HG02852 (cell line): ENCODE measurements around the gene NRN1L.
A peak's percentile ranks its signal among the peaks of the same experiment; 100 is the strongest.
"Not testable (repeated sequence)": the region's sequence is repeated elsewhere in the genome, so short reads cannot be mapped to it uniquely, and the experiment has no call there.

Source experiments
- ATAC-seq: cut with Tn5 transposase; IDR thresholded peaks from one replicate; pipeline ENCODE4 v1.9.1; 2021; ENCODE audit warnings: mild to moderate bottlenecking, moderate library complexity; ENCODE audit not compliant: unreplicated experiment

The NRN1L gene

DNA sequence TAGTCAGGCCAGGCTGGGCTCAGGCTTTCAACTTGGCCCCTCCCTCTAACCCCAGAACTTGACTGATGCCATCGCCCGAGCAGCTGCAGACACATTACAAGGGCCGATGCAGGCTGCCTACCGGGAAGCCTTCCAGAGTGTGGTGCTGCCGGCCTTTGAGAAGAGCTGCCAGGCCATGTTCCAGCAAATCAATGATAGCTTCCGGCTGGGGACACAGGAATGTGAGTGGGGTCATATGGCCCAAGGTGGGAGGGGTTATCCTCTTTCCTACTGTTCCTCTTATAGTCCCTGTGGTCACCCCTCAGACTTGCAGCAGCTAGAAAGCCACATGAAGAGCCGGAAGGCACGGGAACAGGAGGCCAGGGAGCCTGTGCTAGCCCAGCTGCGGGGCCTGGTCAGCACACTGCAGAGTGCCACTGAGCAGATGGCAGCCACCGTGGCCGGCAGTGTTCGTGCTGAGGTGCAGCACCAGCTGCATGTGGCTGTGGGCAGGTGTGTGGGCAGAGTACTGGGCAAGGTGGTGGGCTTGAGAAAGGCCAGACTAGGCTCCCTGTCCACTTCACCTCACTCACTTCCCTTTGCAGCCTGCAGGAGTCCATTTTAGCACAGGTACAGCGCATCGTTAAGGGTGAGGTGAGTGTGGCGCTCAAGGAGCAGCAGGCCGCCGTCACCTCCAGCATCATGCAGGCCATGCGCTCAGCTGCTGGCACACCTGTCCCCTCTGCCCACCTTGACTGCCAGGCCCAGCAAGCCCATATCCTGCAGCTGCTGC is 2.1 kb upstream of the NRN1L start:
- no peak for ATAC-seq

DNA sequence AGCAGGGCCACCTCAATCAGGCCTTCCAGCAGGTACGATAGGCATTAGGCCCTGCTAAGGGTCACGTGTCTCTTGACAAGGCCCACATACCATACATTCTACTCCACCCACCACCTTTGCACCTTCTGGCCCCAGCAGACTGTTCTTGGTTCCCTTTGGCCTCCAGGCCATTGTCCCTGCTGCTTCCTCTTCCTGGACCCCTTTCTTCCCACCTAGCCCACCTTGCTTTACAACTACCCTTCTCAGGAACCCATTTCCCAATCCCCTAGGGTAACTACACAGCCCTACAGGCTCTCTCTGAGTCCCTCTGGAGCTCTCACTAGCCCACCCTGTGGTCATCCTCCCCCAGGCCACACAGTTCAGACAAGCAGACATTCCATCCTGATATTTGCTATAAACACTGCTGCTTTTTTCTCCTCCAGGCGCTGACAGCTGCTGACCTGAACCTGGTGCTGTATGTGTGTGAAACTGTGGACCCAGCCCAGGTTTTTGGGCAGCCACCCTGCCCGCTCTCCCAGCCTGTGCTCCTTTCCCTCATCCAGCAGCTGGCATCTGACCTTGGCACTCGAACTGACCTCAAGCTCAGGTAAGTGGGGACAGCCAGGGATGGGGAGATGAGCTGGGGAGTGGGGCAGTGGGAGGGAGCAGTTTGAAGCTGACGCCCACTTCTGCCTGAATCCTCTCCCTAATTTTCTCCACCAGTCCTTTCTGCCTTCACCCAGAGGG is 1.4 kb upstream of the NRN1L start:
- ATAC-seq = no peak

GRCh38 chr16:67883872-67884261 is 818 bp upstream of the NRN1L start:
- no peak for ATAC-seq

DNA sequence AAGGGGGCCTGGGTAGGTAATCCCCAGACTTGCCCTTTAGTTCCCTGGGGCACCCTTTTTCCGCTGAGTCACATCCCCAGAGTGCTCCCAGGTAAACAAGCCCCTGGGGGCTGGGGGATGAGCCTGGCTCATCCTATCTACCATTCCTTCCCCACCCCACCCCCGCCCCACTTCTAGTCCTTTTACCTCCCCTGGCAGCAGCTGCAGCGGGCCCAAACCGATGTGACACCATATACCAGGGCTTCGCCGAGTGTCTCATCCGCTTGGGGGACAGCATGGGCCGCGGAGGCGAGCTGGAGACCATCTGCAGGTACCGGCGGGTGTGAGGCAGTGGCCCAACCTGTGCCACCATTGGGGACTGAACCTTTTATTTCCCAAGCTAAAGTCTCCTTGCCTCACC is 860 bp downstream of the NRN1L start:
- no peak for ATAC-seq

DNA sequence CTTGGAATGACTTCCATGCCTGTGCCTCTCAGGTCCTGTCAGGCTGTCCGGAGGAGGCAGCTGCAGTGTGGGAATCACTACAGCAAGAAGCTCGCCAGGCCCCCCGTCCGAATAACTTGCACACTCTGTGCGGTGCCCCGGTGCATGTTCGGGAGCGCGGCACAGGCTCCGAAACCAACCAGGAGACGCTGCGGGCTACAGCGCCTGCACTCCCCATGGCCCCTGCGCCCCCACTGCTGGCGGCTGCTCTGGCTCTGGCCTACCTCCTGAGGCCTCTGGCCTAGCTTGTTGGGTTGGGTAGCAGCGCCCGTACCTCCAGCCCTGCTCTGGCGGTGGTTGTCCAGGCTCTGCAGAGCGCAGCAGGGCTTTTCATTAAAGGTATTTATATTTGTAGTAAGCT is 1.3 kb downstream of the NRN1L start:
- ATAC-seq = no peak

GRCh38 chr16:67886387-67886786 is 1.7 kb downstream of the NRN1L start:
- no peak for ATAC-seq

DNA sequence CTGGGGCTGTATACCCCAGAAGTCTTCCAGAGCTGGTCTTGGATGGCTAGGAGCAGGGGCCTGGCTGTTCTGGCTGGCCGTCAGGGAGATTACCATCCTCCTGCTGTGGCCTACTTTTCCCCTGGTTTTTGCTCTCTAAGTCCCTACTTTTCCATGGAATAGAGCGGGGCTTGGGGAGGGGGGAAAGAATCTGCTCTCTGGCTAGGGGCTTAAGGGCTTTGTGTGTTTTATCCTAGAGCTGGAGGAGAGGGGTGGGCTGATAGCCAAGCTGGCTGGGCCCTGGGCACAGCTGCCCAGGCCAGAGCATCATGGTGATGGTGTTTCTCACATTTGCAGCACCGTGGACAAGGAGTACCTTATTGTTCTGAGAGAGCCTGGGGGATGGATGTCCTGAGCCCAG is 3.6 kb downstream of the NRN1L start:
- no peak for ATAC-seq

GRCh38 chr16:67892375-67892774 is 7.7 kb downstream of the NRN1L start:
- ATAC-seq = no peak

GRCh38 chr16:67892899-67893742 is 8.4 kb downstream of the NRN1L start, which contains the start of gene PSKH1:
PSKH1 (plus strand) TSS chr16:67893254; CDS start chr16:67908750, 15,496 bp downstream.
- ATAC-seq = peak; percentile 87

- ATAC-seq = no peak
Measured at GRCh38 chr16:67893743-67894399, 9.2 kb downstream of the NRN1L start.

DNA sequence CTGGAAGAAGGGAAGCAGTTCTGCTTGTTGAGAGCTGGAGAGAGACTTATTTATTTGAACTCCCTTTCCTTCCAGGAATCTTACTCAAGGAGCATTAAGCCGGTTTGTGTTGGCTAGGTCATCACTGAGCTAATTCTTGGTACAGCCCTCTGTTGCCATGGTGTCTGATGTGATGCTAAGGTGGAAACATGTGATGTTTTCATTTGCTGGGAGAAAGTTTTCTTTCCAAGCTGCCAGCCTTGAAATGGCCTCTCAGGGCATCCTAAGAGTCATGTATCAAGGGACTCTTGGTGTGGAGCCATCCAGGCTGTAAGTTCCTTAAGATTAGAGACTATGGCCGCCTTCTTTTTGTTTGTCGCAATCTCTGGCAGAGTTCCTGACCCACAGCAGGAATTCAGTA is 12.5 kb downstream of the NRN1L start:
- ATAC-seq = no peak

- ATAC-seq = no peak
Measured at GRCh38 chr16:67901734-67902133, 17.0 kb downstream of the NRN1L start.

- ATAC-seq = no peak
Measured at GRCh38 chr16:67902831-67903230, 18.1 kb downstream of the NRN1L start.

- ATAC-seq = no peak
Measured at GRCh38 chr16:67907397-67908180, 22.9 kb downstream of the NRN1L start.

GRCh38 chr16:67909056-67909742 is 24.5 kb downstream of the NRN1L start:
- ATAC-seq = no peak

DNA sequence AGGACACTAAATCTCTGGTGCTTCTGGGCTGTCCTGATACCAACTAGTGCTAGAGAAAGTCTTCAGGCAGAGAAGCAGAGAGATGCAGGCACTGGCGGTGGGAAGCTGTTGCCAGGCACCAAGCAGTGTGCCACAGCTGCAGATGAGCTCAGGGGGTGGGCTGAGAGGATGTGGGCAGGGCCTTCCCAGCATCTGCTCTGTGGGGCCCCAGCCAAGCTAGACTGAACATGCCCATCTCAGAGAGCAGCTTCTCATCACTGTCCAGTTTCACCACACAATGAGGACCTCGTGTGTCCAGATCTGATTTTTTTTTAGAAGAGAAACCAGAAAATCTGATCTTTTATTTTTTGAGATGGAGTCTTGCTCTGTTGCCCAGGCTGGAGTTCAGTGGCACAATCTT is 25.5 kb downstream of the NRN1L start:
- ATAC-seq = no peak

- ATAC-seq = no peak
Measured at GRCh38 chr16:67914758-67915495, 30.2 kb downstream of the NRN1L start.

DNA sequence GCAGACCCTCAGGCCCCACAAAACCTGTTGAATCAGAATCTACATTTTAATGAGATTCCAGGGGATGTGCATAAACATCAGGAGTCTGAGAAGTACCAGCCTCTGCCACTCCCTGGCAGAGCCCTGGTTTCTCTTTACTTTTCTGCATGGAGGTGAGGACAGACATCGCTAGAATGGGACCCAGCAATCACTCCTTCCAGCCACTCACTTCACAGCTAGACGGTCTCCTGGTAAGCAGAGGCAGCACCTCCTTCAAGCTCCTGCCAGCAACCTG is 30.7 kb downstream of the NRN1L start:
- ATAC-seq = not testable (repeated sequence)
